ENCODE measurements around the gene UNC5A.

GRCh38 chr5:176870110-176870591 lies 59.8 kb downstream of the UNC5A start:
- TF ChIP-seq POLR2AphosphoS5 (IDR thresholded peaks at IDR 0.05; ENCODE audit: borderline replicate concordance, low read depth, low read length) (no peak), EZH2 (IDR thresholded peaks at IDR 0.05) (no peak)

Measured in SK-N-MC (cell line).